HFFc6 (cell line): ENCODE measurements around the gene SLC25A21. TPM values are rescaled to one million over a fixed set of nuclear protein-coding genes. Genes with fewer than 3 reads are reported as not detected.

ENCODE experiments used
- DNase-seq: peaks from one replicate; pipeline ENCODE4 v3.0.0-alpha.2; 2018
- H3K27ac Mint-ChIP-seq: 2 replicates; pipeline ENCODE4 v1.8.0; 2020; ENCODE audit warnings: mild to moderate bottlenecking, mixed read lengths
- H3K27me3 Mint-ChIP-seq: 2 replicates; pipeline ENCODE4 v1.8.0; 2021; ENCODE audit warnings: mild to moderate bottlenecking, moderate library complexity, mixed read lengths; ENCODE audit not compliant: insufficient read depth
- H3K36me3 Mint-ChIP-seq: 2 replicates; pipeline ENCODE4 v1.8.0; 2021; ENCODE audit warnings: low read depth, mixed read lengths
- H3K4me1 Mint-ChIP-seq: 2 replicates; pipeline ENCODE4 v1.8.0; 2020; ENCODE audit warnings: low read depth, mixed read lengths
- H3K4me3 Mint-ChIP-seq: 2 replicates; pipeline ENCODE4 v1.8.0; 2020; ENCODE audit warnings: mild to moderate bottlenecking, moderate library complexity, mixed read lengths
- H3K9me3 Mint-ChIP-seq: 2 replicates; pipeline ENCODE4 v1.8.0; 2020; ENCODE audit warnings: mild to moderate bottlenecking, mixed read lengths
- total RNA-seq, 6 experiments: library from RNA; stranded (reverse); fragmentation: NEBNext Ultra II Directional; extraction: Animal tissue kit (Norgen Biotek cat#: 25700); gene quantifications; 2 replicates in 1 of 6; 3 replicates in 5 of 6; pipeline ENCODE4 v1.2.3, GENCODE V29; 2021
- TF ChIP-seq, protein P1 (sequence below): fragments of 200-600 bp; sonication (generic); IDR thresholded peaks from 2 replicates; pipeline ENCODE4 v1.5.0; 2021; ENCODE audit warnings: antibody characterized with exemption, mild to moderate bottlenecking

Gene SLC25A21
- total RNA-seq, 6 experiments from 2014 or later: 0.33 to 1.1 (median 0.47) TPM

GRCh38 chr14:36948157-36948859, 224.1 kb downstream of the SLC25A21 start:
- TF ChIP-seq, protein P1, sequence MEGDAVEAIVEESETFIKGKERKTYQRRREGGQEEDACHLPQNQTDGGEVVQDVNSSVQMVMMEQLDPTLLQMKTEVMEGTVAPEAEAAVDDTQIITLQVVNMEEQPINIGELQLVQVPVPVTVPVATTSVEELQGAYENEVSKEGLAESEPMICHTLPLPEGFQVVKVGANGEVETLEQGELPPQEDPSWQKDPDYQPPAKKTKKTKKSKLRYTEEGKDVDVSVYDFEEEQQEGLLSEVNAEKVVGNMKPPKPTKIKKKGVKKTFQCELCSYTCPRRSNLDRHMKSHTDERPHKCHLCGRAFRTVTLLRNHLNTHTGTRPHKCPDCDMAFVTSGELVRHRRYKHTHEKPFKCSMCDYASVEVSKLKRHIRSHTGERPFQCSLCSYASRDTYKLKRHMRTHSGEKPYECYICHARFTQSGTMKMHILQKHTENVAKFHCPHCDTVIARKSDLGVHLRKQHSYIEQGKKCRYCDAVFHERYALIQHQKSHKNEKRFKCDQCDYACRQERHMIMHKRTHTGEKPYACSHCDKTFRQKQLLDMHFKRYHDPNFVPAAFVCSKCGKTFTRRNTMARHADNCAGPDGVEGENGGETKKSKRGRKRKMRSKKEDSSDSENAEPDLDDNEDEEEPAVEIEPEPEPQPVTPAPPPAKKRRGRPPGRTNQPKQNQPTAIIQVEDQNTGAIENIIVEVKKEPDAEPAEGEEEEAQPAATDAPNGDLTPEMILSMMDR: no peak
- Mint-ChIP-seq H3K9me3 (no peaks in the 10 kb centered on the region), H3K4me1 (peaks cover 72% of the 10 kb centered on the region), H3K4me3 (no peak overlapping the region), H3K27ac (no peak overlapping the region), H3K27me3 (peaks cover 2% of the 10 kb centered on the region; the same call in 1 of the 2 replicates), H3K36me3 (no peaks in the 10 kb centered on the region)
- DNase-seq: no peak

DNA sequence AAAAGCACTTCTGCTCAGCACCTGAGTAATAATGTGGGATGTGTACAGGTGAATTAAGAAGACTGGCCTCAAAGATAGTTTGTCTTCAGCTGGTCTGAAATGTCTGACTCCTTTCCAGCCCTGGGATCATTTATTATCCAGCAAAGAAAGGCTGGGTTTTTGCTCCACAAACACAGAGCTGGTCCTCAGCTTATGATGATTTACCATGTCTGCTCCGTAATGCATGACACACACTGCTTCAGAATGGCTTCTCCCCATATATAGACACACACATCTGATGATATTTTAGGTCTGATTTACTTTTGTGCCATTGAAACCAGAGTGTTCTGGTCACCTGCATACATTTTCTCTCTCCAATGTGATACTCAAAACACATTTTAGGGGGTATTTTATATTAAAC, 225.0 kb downstream of the SLC25A21 start:
- Mint-ChIP-seq H3K4me1 (peaks cover 72% of the 10 kb centered on the region), H3K27me3 (peaks cover 2% of the 10 kb centered on the region; the same call in 1 of the 2 replicates), H3K9me3 (no peaks in the 10 kb centered on the region), H3K36me3 (no peaks in the 10 kb centered on the region), H3K4me3 (no peak overlapping the region), H3K27ac (no peak overlapping the region; the same call in 1 of the 2 replicates)
- TF ChIP-seq, protein P1: no peak
- DNase-seq: no peak

DNA sequence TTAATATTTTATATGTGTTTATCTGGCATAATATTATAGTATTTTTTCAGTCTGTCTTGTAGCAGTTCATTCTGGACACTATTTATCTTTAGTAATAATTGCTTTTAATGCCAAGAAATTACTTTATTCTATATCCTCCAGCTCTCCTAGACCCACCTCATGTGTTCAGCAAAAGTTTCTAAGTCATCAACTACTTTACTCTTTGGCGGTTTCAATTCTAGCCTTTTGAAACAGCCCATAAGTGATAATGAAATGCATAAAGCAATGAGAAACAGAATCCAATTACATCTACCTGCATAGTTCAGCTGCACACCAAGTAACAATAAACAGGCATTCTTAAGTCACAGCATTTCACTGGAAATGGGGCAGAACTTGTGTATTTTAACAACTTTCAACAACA, 225.5 kb downstream of the SLC25A21 start:
- H3K36me3 Mint-ChIP-seq: no peaks in the 10 kb centered on the region
- no peak for DNase-seq
- no peak overlapping the region; the same call in 1 of the 2 replicates for H3K27ac Mint-ChIP-seq
- H3K4me1 Mint-ChIP-seq: peaks cover 72% of the 10 kb centered on the region
- H3K27me3 Mint-ChIP-seq: peaks cover 2% of the 10 kb centered on the region; the same call in 1 of the 2 replicates
- H3K9me3 Mint-ChIP-seq: no peaks in the 10 kb centered on the region
- no peak overlapping the region for H3K4me3 Mint-ChIP-seq
- TF ChIP-seq, protein P1: no peak

DNA sequence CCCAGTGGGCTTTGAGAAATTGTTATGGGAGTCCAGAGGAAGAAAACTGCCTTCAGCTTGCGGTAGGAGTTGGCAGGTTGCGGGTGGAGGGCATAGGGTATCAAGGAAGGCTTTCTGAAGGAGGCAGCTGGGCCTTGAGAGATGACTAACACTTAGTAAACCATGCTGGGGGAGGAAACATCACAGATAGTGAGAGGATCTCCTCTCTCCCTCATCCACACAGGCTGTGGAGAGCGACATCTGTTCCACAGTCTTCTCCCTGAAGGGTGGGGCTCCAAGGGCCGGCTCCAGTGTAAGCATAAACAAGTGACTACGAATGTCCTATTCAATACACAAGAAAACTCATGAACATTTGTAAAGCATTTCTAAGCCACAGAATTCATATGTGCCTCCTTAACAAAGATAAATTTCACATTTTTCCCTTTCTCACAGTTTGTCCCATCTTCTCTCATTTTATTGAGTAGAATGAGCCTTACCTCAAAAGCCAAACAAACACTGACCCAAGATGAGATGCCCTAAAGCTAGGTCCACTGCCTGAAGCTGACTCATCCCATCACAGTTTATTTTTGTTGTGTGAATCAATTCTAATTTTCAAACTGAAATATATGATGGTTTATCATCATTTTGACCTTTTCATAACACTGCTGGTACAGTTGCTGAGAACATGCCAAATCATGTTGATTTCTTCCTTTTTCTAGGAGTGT, 227.9 kb downstream of the SLC25A21 start:
- Mint-ChIP-seq H3K27me3 (peaks cover 2% of the 10 kb centered on the region; the same call in 1 of the 2 replicates), H3K27ac (peak overlapping the region; percentile 71), H3K9me3 (no peaks in the 10 kb centered on the region), H3K4me1 (peaks cover 61% of the 10 kb centered on the region), H3K4me3 (peak overlapping the region; percentile 68), H3K36me3 (no peaks in the 10 kb centered on the region)
- peak; percentile 43 for DNase-seq
- TF ChIP-seq, protein P1: no peak

DNA sequence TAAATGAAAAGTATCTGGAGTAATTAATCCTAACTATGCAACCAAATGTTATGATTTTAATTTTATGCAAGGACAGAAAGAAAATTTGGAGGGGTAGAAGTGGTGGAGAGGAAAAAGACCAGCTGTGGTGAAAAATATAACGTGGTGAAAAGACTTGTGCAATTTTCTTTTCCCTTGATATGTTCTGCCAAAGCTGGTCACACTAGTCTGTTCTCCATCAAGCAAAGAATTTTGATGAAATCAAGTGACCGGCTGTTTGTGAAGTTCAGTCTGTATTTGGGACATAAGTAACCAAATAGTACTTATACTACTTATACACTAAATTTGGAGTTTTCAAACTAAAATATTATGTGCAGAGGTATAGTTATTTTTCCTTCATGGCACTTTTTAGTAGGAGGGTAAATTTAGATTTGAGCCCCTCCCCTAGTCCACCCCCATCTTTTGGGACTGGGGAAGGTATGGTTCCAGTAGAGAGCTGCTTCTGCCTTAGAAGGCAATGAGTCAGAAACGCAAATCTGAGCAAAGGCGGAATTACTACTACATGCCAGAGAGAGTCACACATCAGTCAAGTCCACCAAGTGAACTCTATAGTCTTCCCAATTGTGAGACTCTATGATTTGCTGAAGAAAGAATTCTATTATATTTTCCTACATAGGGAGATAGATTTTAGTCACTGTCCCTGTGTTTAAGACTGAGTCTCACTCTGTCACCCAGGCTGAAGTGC, 229.7 kb downstream of the SLC25A21 start:
- no peak for DNase-seq

More for the DNA sequence above, 229.7 kb downstream of the SLC25A21 start:
- peaks cover 52% of the 10 kb centered on the region for H3K4me1 Mint-ChIP-seq
- peaks cover 2% of the 10 kb centered on the region; the same call in 1 of the 2 replicates for H3K27me3 Mint-ChIP-seq
- TF ChIP-seq, protein P1: peak; percentile 52
- H3K36me3 Mint-ChIP-seq: no peaks in the 10 kb centered on the region
- no peaks in the 10 kb centered on the region for H3K9me3 Mint-ChIP-seq
- no peak overlapping the region for H3K27ac Mint-ChIP-seq
- H3K4me3 Mint-ChIP-seq: no peak overlapping the region
